GM23338 (cell line): Measurements from ENCODE around the gene MAIP1. TPM values are rescaled to one million over a fixed set of nuclear protein-coding genes. Genes with fewer than 3 reads are reported as not detected.

Experiments
- ATAC-seq: fragments of 200-7000 bp; cut with Tn5 transposase; 3 replicates; pipeline ENCODE4 v1.9.1; 2020
- DNase-seq: peaks from one replicate; pipeline ENCODE4 v3.0.0-alpha.2; 2015; ENCODE audit warnings: low spot score
- H2AFZ ChIP-seq: fragments of 200-600 bp; sonication (generic); 2 replicates; pipeline ENCODE4 v1.8.0; 2016; ENCODE audit warnings: antibody characterized with exemption, mild to moderate bottlenecking, moderate library complexity
- H3F3A ChIP-seq: fragments of 200-600 bp; sonication (generic); replicated peaks from 2 replicates; pipeline ENCODE4 v1.8.0; 2017; ENCODE audit warnings: antibody characterized with exemption, mixed run types, low read depth
- H3K27ac ChIP-seq: fragments of 200-600 bp; sonication (generic); 2 replicates; pipeline ENCODE4 v1.6.1; 2016; ENCODE audit warnings: low read depth
- H3K27me3 ChIP-seq: fragments of 200-600 bp; sonication (generic); 2 replicates; pipeline ENCODE4 v1.8.0; 2016; ENCODE audit warnings: mild to moderate bottlenecking, mixed run types, moderate library complexity; ENCODE audit not compliant: insufficient read depth
- H3K36me3 ChIP-seq: fragments of 200-600 bp; sonication (generic); 2 replicates; pipeline ENCODE4 v1.8.0; 2016; ENCODE audit warnings: mild to moderate bottlenecking; ENCODE audit not compliant: insufficient read depth
- H3K4me1 ChIP-seq: fragments of 200-600 bp; sonication (generic); 2 replicates; pipeline ENCODE4 v1.8.0; 2016; ENCODE audit warnings: mild to moderate bottlenecking, moderate library complexity; ENCODE audit not compliant: insufficient read depth
- H3K4me2 ChIP-seq: fragments of 200-600 bp; sonication (generic); 2 replicates; pipeline ENCODE4 v1.7.1; 2017; ENCODE audit warnings: mixed run types
- H3K4me3 ChIP-seq: fragments of 200-600 bp; sonication (generic); 2 replicates; pipeline ENCODE4 v1.6.1; 2016; ENCODE audit warnings: mixed run types
- H3K79me2 ChIP-seq: fragments of 200-600 bp; sonication (generic); replicated peaks from 2 replicates; pipeline ENCODE4 v1.8.0; 2017; ENCODE audit warnings: mild to moderate bottlenecking; ENCODE audit not compliant: insufficient read depth
- H3K9me2 ChIP-seq: fragments of 200-600 bp; sonication (generic); 2 replicates; pipeline ENCODE4 v1.8.0; 2017; ENCODE audit not compliant: insufficient read depth
- H4K20me1 ChIP-seq: fragments of 200-600 bp; sonication (generic); replicated peaks from 2 replicates; pipeline ENCODE4 v1.8.0; 2017; ENCODE audit warnings: mild to moderate bottlenecking; ENCODE audit not compliant: insufficient read depth
- H3K27ac Mint-ChIP-seq: 2 replicates; pipeline ENCODE4 v1.8.0; 2020; ENCODE audit warnings: inconsistent platforms, mild to moderate bottlenecking, moderate library complexity, mixed read lengths
- H3K27me3 Mint-ChIP-seq: 3 replicates; pipeline ENCODE4 v1.8.0; 2022; ENCODE audit warnings: low read depth, mild to moderate bottlenecking, moderate library complexity, mixed read lengths, inconsistent platforms; ENCODE audit not compliant: insufficient read depth, poor library complexity
- H3K36me3 Mint-ChIP-seq: 3 replicates; pipeline ENCODE4 v1.8.0; 2021; ENCODE audit warnings: low read depth, mild to moderate bottlenecking, inconsistent platforms, moderate library complexity, mixed read lengths
- H3K4me1 Mint-ChIP-seq: 3 replicates; pipeline ENCODE4 v1.8.0; 2020; ENCODE audit warnings: mild to moderate bottlenecking, inconsistent platforms, mixed read lengths
- H3K4me3 Mint-ChIP-seq: 3 replicates; pipeline ENCODE4 v1.8.0; 2021; ENCODE audit warnings: moderate library complexity, mild to moderate bottlenecking, inconsistent platforms, mixed read lengths
- H3K9me3 Mint-ChIP-seq: 3 replicates; pipeline ENCODE4 v1.8.0; 2020; ENCODE audit warnings: moderate library complexity, mild to moderate bottlenecking, inconsistent platforms, mixed read lengths
- CREB1 ChIP-seq: fragments of 250-450 bp; sonication (Bioruptor Pico); IDR thresholded peaks from 2 replicates; pipeline ENCODE4 v1.5.0; 2020; ENCODE audit warnings: low read depth, mild to moderate bottlenecking, moderate library complexity
- EZH2 ChIP-seq: fragments of 200-600 bp; sonication (generic); IDR thresholded peaks from one replicate; pipeline ENCODE4 v1.8.0; 2017; ENCODE audit warnings: antibody characterized with exemption, mild to moderate bottlenecking, low read depth; ENCODE audit not compliant: unreplicated experiment
- EZH2phosphoT487 ChIP-seq: fragments of 200-600 bp; sonication (generic); IDR thresholded peaks from one replicate; pipeline ENCODE4 v1.8.1; 2018; ENCODE audit warnings: antibody characterized with exemption; ENCODE audit not compliant: unreplicated experiment
- JUNB ChIP-seq: IDR thresholded peaks from one replicate; pipeline ENCODE4 v1.6.1; 2016; ENCODE audit warnings: antibody characterized with exemption; ENCODE audit not compliant: unreplicated experiment
- NANOG ChIP-seq: IDR thresholded peaks from 2 replicates; pipeline ENCODE4 v1.6.1; 2016; ENCODE audit warnings: antibody characterized with exemption, borderline replicate concordance
- POLR2AphosphoS5 ChIP-seq: IDR thresholded peaks from 2 replicates; pipeline ENCODE4 v1.6.1; 2016; ENCODE audit warnings: antibody characterized with exemption, low read depth
- STAT1 ChIP-seq: IDR thresholded peaks from one replicate; pipeline ENCODE4 v1.6.1; 2016; ENCODE audit warnings: antibody characterized with exemption; ENCODE audit not compliant: unreplicated experiment
- ZNF114 ChIP-seq: fragments of 250-450 bp; sonication (Bioruptor Pico); IDR thresholded peaks from 2 replicates; pipeline ENCODE4 v1.5.0; 2020; ENCODE audit warnings: mild to moderate bottlenecking, moderate library complexity
- ZNF331 ChIP-seq: fragments of 250-450 bp; sonication (Bioruptor Pico); IDR thresholded peaks from 2 replicates; pipeline ENCODE4 v1.5.0; 2020; ENCODE audit warnings: low read depth, mild to moderate bottlenecking, moderate library complexity
- polyA plus RNA-seq: library from polyadenylated mRNA; unstranded; fragments of >200 nt; fragmentation: Nextera tagmentation; extraction: Ambion mirVana; gene quantifications from 2 replicates; pipeline ENCODE4 v1.2.1, GENCODE V29; 2016
- total RNA-seq: library from RNA; depleted of rRNA; stranded (reverse); fragments of >200 nt; shearing (Covaris generic); gene quantifications from 2 replicates; pipeline ENCODE4 v1.2.3, GENCODE V29; 2014
- TF ChIP-seq, protein P1 (sequence below), 2 experiments: fragments of 200-600 bp in 1 of 2; sonication (generic) in 1 of 2; conservative IDR thresholded peaks; 2 replicates each; pipeline versions ENCODE4 v1.5.1 to v1.6.1; 2016 to 2017; ENCODE audit warnings: antibody characterized with exemption in 2 of 2, low read depth in 2 of 2, mild to moderate bottlenecking in 2 of 2, moderate library complexity in 1 of 2
- TF ChIP-seq, protein P2 (sequence below): fragments of 250-450 bp; sonication (Bioruptor Pico); IDR thresholded peaks from 2 replicates; pipeline ENCODE4 v1.5.0; 2020; ENCODE audit warnings: mild to moderate bottlenecking, moderate library complexity
- TF ChIP-seq, protein P3 (sequence below): IDR thresholded peaks from one replicate; pipeline ENCODE4 v1.6.1; 2018; ENCODE audit warnings: antibody characterized with exemption; ENCODE audit not compliant: unreplicated experiment
- TF ChIP-seq, protein P4 (sequence below): IDR thresholded peaks from 2 replicates; pipeline ENCODE4 v1.6.1; 2016; ENCODE audit warnings: antibody characterized with exemption

The MAIP1 gene
- total and polyA plus RNA-seq, 2 experiments from 2014 or later = 36.0 to 41.9 TPM

DNA sequence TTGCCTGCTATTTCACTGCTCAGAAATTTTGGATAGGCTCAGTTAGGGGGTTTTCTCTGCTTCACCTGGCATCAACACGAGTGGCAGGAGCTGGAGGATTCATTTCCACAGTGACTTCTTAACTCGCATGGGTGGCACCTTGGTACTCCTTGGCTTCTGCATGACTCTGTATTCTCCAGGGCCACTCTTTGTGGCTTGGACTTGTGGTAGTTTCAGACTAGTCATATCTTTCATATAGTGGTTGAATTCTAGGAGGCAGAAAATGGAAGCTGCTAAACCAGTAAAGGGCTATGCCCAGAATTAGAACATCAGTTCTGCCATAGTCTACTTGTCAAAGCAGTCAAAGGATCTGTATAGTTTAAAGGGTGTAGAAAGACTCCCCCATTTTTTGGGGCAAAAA lies 6.8 kb downstream of the MAIP1 start:
- Histone ChIP-seq H3K4me3 (no peak overlapping the region), H3K36me3 (peaks cover 63% of the 10 kb centered on the region), H3F3A (no peaks in the 10 kb centered on the region), H4K20me1 (no peaks in the 10 kb centered on the region; the same call in none of the 2 replicates), H3K27me3 (no peaks in the 10 kb centered on the region), H3K4me2 (no peak overlapping the region), H3K79me2 (peaks cover 20% of the 10 kb centered on the region), H3K9me2 (no peaks in the 10 kb centered on the region), H3K27ac (no peak overlapping the region), H2AFZ (no peak overlapping the region), H3K4me1 (peaks cover under 1% of the 10 kb centered on the region; the same call in 1 of the 2 replicates)
- H3K9me3 Mint-ChIP-seq = no peaks in the 10 kb centered on the region
- no peaks in the 10 kb centered on the region for H3K27me3 Mint-ChIP-seq
- peaks cover 6% of the 10 kb centered on the region for H3K4me1 Mint-ChIP-seq
- no peak overlapping the region for H3K27ac Mint-ChIP-seq
- DNase-seq (no peak), ATAC-seq (no peak)
- TF ChIP-seq ZNF331 (no peak), CREB1 (CRISPR knock-in tag) (no peak), ZNF114 (CRISPR knock-in tag) (no peak), JUNB (no peak), NANOG (no peak), POLR2AphosphoS5 (no peak), STAT1 (no peak), EZH2phosphoT487 (no peak), EZH2 (no peak)
- TF ChIP-seq, protein P1, sequence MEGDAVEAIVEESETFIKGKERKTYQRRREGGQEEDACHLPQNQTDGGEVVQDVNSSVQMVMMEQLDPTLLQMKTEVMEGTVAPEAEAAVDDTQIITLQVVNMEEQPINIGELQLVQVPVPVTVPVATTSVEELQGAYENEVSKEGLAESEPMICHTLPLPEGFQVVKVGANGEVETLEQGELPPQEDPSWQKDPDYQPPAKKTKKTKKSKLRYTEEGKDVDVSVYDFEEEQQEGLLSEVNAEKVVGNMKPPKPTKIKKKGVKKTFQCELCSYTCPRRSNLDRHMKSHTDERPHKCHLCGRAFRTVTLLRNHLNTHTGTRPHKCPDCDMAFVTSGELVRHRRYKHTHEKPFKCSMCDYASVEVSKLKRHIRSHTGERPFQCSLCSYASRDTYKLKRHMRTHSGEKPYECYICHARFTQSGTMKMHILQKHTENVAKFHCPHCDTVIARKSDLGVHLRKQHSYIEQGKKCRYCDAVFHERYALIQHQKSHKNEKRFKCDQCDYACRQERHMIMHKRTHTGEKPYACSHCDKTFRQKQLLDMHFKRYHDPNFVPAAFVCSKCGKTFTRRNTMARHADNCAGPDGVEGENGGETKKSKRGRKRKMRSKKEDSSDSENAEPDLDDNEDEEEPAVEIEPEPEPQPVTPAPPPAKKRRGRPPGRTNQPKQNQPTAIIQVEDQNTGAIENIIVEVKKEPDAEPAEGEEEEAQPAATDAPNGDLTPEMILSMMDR (conservative IDR thresholded peaks at IDR 0.05; ENCODE audit: low read depth in 2 of 2) = no peak
- TF ChIP-seq, protein P2, sequence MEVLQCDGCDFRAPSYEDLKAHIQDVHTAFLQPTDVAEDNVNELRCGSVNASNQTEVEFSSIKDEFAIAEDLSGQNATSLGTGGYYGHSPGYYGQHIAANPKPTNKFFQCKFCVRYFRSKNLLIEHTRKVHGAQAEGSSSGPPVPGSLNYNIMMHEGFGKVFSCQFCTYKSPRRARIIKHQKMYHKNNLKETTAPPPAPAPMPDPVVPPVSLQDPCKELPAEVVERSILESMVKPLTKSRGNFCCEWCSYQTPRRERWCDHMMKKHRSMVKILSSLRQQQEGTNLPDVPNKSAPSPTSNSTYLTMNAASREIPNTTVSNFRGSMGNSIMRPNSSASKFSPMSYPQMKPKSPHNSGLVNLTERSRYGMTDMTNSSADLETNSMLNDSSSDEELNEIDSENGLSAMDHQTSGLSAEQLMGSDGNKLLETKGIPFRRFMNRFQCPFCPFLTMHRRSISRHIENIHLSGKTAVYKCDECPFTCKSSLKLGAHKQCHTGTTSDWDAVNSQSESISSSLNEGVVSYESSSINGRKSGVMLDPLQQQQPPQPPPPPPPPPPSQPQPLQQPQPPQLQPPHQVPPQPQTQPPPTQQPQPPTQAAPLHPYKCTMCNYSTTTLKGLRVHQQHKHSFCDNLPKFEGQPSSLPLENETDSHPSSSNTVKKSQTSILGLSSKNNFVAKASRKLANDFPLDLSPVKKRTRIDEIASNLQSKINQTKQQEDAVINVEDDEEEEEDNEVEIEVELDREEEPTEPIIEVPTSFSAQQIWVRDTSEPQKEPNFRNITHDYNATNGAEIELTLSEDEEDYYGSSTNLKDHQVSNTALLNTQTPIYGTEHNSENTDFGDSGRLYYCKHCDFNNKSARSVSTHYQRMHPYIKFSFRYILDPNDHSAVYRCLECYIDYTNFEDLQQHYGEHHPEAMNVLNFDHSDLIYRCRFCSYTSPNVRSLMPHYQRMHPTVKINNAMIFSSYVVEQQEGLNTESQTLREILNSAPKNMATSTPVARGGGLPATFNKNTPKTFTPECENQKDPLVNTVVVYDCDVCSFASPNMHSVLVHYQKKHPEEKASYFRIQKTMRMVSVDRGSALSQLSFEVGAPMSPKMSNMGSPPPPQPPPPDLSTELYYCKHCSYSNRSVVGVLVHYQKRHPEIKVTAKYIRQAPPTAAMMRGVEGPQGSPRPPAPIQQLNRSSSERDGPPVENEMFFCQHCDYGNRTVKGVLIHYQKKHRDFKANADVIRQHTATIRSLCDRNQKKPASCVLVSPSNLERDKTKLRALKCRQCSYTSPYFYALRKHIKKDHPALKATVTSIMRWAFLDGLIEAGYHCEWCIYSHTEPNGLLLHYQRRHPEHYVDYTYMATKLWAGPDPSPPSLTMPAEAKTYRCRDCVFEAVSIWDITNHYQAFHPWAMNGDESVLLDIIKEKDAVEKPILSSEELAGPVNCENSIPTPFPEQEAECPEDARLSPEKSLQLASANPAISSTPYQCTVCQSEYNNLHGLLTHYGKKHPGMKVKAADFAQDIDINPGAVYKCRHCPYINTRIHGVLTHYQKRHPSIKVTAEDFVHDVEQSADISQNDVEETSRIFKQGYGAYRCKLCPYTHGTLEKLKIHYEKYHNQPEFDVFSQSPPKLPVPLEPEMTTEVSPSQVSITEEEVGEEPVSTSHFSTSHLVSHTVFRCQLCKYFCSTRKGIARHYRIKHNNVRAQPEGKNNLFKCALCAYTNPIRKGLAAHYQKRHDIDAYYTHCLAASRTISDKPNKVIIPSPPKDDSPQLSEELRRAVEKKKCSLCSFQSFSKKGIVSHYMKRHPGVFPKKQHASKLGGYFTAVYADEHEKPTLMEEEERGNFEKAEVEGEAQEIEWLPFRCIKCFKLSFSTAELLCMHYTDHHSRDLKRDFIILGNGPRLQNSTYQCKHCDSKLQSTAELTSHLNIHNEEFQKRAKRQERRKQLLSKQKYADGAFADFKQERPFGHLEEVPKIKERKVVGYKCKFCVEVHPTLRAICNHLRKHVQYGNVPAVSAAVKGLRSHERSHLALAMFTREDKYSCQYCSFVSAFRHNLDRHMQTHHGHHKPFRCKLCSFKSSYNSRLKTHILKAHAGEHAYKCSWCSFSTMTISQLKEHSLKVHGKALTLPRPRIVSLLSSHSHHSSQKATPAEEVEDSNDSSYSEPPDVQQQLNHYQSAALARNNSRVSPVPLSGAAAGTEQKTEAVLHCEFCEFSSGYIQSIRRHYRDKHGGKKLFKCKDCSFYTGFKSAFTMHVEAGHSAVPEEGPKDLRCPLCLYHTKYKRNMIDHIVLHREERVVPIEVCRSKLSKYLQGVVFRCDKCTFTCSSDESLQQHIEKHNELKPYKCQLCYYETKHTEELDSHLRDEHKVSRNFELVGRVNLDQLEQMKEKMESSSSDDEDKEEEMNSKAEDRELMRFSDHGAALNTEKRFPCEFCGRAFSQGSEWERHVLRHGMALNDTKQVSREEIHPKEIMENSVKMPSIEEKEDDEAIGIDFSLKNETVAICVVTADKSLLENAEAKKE = no peak
- TF ChIP-seq, protein P3, sequence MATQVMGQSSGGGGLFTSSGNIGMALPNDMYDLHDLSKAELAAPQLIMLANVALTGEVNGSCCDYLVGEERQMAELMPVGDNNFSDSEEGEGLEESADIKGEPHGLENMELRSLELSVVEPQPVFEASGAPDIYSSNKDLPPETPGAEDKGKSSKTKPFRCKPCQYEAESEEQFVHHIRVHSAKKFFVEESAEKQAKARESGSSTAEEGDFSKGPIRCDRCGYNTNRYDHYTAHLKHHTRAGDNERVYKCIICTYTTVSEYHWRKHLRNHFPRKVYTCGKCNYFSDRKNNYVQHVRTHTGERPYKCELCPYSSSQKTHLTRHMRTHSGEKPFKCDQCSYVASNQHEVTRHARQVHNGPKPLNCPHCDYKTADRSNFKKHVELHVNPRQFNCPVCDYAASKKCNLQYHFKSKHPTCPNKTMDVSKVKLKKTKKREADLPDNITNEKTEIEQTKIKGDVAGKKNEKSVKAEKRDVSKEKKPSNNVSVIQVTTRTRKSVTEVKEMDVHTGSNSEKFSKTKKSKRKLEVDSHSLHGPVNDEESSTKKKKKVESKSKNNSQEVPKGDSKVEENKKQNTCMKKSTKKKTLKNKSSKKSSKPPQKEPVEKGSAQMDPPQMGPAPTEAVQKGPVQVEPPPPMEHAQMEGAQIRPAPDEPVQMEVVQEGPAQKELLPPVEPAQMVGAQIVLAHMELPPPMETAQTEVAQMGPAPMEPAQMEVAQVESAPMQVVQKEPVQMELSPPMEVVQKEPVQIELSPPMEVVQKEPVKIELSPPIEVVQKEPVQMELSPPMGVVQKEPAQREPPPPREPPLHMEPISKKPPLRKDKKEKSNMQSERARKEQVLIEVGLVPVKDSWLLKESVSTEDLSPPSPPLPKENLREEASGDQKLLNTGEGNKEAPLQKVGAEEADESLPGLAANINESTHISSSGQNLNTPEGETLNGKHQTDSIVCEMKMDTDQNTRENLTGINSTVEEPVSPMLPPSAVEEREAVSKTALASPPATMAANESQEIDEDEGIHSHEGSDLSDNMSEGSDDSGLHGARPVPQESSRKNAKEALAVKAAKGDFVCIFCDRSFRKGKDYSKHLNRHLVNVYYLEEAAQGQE = no peak
- TF ChIP-seq, protein P4, sequence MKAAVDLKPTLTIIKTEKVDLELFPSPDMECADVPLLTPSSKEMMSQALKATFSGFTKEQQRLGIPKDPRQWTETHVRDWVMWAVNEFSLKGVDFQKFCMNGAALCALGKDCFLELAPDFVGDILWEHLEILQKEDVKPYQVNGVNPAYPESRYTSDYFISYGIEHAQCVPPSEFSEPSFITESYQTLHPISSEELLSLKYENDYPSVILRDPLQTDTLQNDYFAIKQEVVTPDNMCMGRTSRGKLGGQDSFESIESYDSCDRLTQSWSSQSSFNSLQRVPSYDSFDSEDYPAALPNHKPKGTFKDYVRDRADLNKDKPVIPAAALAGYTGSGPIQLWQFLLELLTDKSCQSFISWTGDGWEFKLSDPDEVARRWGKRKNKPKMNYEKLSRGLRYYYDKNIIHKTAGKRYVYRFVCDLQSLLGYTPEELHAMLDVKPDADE = no peak
- H3K36me3 Mint-ChIP-seq = peaks cover 55% of the 10 kb centered on the region
- no peak overlapping the region for H3K4me3 Mint-ChIP-seq
